GM18951 (cell line): ENCODE data around the gene HGF.

Source experiments
- POLR2A ChIP-seq: IDR thresholded peaks from 4 replicates; pipeline ENCODE4 v1.6.1; 2011; ENCODE audit warnings: mild to moderate bottlenecking; ENCODE audit not compliant: insufficient read length, insufficient read depth; ENCODE audit errors: extremely low read depth
- in situ Hi-C: fragments of 300-500 bp; cut with MboI; formaldehyde crosslinking; loops from one replicate; pipeline ENCODE4 v1.12.0; 2022; ENCODE audit warnings: low sequenced_read_pairs, mixed read lengths, inconsistent platforms; ENCODE audit not compliant: unreplicated experiment

Gene HGF

DNA sequence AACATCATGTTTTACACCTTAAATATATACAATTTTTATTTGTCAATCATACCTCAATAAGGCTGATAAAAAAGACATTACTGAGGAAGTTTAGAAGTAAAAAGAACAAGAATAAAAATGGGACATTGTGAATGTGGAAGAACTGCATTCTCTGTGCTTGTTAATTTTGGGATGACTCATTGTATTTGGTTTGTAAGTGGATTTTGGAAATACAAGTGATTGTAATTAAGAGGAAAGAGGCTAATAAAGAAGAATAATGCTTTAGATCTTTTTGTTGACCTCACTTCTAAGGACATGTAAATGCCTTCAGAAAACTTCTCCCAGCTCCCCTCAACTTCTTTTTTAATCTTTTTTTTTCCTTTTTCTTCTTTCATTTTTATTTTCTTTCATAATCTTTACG lies 76.0 kb downstream of the HGF start:
- in situ Hi-C loops: no loop called here
- TF ChIP-seq POLR2A: no peak

DNA sequence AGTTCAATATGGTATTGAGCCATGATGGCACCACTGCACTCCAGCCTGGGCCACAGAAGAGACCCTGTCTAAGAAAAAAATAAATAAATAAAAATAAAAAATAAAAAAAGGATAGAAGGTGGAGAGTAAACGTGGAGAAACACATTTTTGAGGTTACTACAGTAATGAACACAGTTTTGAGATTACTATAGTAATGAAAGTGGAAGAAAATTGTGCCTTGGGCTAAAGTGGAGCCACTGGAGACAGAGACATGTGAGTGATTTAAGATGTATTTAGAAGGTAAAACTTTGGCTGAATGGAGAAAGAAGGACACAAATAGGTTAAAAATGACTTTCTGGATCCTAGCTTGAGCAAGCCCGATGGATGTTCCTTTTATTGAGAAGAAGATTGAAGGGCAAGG lies 76.8 kb downstream of the HGF start:
- in situ Hi-C loops: no loop called here
- TF ChIP-seq POLR2A: no peak

DNA sequence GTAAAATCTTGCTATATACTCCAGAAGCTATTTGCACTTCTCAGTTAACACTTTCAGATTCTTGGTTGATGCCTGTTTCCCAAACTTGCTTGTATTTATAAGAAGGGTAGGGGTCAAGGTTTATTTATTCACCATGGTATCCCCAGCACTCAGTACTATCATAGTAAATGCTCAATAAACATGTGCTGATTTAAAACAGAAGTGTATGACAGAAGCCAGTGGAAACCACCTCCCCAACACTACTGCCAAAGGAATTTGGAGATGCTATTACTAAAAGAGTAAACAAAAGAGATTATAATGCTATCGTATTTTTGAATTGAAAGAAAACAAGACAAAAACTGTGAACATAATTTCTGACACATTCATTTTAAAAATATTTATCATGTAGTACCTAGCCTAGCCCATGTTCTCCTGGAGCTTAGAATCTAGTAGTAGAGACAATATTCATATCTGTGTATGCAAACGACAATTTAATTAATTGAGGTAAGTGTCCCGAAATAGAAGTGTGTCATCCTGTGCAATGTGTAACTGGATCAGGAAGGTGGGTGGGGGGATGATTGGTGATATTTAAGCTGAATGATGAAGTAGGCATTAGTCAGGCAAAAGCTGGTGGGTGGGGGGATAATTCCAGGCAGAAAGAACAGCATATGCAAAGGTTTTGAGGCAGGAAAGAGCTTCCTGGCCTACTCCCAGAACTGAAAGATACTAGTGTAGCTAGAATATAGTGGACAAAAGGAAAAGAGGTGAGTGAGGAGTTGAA lies 77.5 kb downstream of the HGF start:
- no peak for TF ChIP-seq POLR2A
- in situ Hi-C loops: no loop called here

DNA sequence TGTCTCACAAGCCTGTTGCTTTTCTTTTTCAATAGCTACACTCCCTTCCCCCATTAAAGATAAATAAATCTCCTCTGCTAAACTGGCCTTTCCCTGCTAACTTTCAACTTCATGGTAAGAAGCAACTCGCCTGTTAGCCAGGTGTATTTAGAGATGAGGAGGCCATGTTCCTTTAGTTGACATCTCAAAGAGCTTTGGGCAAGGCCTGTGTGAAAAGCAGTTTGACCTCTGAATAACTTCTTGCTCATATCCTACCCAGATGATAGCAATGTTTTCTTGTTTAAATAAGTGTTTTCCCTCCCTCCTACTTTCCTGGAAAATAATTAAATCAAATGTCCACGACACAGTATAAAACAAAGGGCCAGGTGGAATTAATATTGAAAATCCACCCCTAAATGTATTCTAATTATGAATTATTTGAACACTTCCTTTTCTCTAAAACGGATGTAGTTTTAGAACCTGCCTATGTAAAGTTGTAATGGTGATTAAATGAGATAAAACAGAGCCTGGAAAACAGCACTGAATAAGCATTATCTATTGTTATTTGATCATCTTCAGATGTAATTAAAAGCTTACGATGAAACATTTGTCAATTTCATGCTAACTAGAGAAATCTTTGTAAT lies 78.5 kb downstream of the HGF start:
- TF ChIP-seq POLR2A: no peak
- in situ Hi-C loops: no loop called here

DNA sequence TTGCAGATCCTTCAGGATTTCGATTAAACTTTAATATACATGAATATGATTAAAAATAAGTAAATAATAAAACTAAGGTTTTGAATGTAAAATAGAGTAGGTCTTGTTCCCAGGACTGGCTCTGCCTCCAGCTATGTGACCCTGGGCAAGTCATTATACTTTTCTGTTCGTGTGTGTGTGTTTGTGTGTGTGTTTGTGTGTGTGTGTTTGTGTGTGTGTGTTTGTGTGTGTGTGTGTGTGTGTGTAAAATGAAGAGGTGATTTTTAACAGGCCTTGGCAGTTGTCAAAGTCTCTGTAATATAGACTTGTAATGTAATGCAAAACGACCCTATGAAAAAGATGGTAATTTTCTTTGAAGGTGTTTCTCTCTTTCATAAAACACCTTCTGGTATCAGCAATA lies 79.2 kb downstream of the HGF start:
- TF ChIP-seq POLR2A: no peak
- in situ Hi-C loops: no loop called here

DNA sequence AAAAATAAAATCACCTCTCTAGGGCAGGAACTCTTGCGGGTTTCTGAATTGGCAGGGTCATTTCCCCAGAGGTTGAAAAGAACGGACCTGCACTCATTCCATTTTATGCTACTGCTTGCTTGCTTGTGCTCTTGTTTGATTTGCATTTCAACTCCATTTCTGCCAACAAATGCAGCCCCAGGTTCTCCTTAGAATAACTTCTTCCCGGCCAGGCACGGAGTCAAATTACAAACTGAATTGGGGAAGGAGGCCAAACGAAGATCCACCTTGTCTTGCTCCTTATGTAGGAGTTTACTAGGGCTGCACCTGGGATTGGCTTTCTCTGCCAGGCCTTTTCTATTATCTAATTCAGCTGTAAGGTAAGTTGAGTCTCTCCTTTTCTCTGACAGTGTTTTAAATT lies 79.6 kb downstream of the HGF start:
- in situ Hi-C loops: no loop called here
- no peak for TF ChIP-seq POLR2A

DNA sequence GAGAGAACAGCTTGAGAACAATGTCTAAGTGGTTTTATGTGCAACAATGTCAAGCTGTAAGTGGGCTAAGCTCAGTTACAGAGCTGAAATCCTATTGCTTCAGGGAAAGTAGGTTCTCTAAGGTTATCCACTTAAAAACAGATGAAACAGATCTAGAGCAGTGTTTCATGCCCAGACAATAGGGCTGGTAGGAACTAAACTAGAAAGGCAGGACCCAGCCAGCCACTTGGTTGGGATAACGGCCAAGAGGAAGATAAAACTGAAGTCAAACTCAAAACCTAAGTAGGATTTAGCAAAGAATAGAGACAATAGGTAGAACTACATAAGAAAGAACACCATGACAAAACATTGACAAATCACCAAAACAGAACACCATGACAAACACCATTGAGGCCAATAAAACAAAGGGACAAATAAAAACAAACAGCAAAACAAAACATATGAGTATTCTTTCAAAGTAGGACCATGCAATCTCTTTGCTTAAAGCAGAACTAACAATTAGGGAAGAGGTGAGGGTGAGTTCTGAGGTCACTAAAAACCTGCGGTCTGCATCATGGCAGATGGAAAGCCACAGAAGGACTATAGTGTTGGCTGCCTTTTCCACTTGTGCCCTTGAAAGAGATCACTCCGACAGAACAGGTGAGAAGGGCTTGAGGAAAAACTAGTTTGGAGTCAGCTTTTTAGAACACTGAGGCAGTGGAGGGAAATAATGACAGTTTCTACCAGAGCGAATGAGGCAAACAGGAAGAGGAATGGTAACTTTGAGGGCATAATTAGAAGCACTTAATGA lies 81.0 kb downstream of the HGF start:
- in situ Hi-C loops: no loop called here
- TF ChIP-seq POLR2A: no peak

DNA sequence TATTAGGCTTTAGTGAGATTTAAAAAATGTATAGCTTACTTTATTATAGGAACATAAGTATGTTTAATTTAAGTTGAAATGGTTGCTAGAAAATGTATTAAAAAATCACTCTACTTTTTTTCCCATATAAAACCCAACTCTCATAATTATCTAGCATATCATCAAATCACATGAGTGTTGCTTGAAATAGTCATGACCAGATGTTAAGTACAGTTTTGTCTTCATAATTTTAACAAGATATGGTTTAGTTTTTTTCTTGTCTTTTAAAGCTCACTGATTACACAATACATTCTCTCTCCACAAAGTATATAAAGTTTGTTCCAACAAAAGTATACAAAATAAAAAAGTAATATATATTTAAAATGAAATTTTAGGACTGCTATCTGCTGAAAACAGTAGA lies 82.8 kb downstream of the HGF start:
- no peak for TF ChIP-seq POLR2A
- in situ Hi-C loops: no loop called here

DNA sequence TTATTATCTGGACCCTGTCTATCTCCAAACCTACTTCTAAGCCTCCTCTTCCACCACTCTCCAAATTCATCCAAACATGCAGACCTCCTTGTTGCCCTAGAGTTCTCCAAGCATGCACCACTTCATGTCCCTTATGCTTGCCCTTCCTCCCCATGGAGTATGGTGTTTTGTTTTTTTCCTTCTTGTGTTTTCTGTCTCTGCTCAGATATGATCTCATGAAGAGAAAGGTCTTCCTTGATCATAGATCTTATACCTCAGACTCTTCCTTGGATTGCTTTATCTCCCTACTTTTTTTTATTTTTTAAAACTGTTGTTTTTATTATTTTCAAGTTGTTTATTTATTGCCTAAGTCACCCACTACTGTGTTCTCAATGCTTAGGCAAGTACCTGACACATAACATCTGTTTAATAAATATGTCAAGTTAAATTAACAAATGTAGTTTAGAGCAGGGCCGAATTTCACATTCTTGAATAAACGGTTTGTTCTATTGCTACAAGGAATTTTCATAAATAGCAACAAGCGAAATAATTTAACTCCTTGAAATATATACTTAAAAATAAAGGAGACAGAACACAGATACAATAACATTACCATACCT lies 84.5 kb downstream of the HGF start:
- TF ChIP-seq POLR2A: no peak
- in situ Hi-C loops: no loop called here

DNA sequence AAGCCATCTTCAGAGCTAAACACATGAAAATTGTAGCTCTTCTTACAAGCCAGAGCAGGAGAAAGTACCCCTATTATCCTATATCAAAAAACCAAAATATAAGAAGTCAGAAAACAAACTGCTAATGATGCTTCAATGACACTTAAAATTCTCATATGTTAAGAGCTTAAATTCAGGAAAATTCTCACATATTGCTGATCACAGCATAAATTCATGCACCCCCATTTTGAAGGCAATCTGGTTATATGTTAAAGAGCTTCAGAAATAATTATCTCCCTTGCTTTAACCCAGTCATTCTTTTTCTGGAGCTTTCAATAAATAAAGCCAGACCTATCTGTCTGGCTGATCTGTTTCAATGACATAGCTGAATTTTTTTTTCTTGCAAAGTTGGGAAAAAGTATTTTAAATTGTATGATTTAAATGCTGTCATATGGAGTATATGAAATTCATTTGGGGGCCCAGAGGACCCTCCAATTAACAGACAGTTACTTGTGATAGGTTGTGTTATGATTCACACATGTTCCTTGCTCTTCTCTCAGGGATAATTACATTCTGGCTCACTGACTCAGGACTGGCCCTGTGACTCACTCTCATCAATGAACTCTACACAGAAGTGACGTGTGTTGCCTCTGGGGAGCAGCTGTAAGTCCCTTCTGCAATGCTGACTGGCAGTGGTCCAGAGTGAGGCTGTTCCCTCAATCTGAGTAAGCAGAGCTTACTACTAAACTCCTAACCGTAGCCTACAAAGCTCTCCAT lies 85.2 kb downstream of the HGF start:
- TF ChIP-seq POLR2A: no peak
- in situ Hi-C loops: no loop called here

DNA sequence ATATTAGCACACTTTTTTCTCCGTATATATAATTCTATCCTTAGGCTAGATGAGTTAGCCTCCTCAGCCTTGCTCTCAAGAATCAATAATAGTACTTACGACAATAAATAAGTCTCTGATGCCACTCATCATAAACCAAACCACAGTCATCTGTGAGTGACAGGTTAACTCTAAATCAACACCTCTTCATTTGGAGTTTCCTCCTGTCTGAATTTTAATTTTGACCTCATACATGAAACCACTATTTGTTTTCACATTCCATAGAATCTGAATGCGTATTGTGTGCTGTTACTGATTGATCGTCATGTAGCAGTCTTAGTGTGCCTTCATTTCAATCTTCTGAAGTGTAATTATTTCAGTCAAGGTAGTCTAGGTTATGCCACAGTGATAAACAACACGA lies 85.8 kb downstream of the HGF start:
- in situ Hi-C loops: no loop called here
- TF ChIP-seq POLR2A: no peak

DNA sequence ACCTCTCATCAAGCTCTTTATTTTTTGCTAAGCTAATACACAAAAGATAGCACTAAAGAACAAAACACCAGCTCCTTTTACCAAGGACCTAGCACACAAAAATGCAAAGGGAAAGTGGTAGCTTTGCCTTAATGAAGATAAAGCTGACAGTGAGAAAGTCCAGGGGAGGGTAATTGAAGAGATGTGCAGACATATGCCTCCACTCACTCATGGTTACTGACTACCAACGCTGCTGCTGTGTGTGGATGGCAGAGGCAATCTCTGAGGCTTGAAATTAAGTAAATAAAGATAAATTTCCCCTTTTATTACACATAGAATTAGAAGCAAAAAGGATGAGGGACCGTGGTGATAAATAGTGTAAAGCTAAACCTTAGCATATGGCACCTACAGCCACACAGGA lies 87.0 kb downstream of the HGF start:
- TF ChIP-seq POLR2A: no peak
- in situ Hi-C loops: no loop called here

DNA sequence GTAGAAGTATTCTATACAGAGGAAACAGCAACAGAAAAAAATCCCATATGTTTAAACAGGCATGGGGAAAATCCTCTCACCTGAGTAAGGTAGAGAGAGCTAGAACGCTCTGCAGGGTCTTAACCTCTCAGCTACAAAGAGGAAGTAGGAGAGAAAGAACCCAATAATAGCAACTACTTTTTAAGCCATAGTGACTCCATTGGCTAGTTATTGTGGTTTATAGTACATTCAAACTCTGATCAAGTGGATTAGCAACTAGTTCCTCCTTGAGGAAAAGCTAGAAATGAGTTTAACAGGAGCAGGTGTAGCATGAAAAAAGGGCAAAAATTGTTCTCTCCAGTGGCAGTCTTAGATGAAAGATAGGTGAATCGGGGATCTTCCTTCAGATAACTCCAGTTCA lies 89.7 kb downstream of the HGF start:
- in situ Hi-C loops: no loop called here
- TF ChIP-seq POLR2A: no peak
